Mucosa of descending colon (tissue), 3 donors: ENCODE data around the gene NOTCH4. TPM values are rescaled to one million over a fixed set of nuclear protein-coding genes. Genes with fewer than 3 reads are reported as not detected.
"Not testable (repeated sequence)": the region's sequence is repeated elsewhere in the genome, so short reads cannot be mapped to it uniquely, and the experiment has no call there.

ENCODE experiments used
- ATAC-seq: fragments of 200-7000 bp; cut with Tn5 transposase; one replicate; pipeline ENCODE4 v1.9.1; 2020; ENCODE audit warnings: mild to moderate bottlenecking, moderate library complexity
- DNase-seq, 3 donors: peaks; one replicate each; pipeline ENCODE4 v3.0.0-alpha.2; 2020
- H3K36me3 ChIP-seq: fragments of 200-600 bp; one replicate; pipeline ENCODE4 v1.8.0; 2021; ENCODE audit warnings: low read depth, mild to moderate bottlenecking
- H3K4me1 ChIP-seq: fragments of 200-600 bp; one replicate; pipeline ENCODE4 v1.8.0; 2021; ENCODE audit warnings: low read depth, mild to moderate bottlenecking
- H3K4me3 ChIP-seq: fragments of 200-600 bp; one replicate; pipeline ENCODE4 v1.8.0; 2021; ENCODE audit warnings: mild to moderate bottlenecking
- H3K9me3 ChIP-seq: fragments of 200-600 bp; one replicate; pipeline ENCODE4 v1.8.0; 2021; ENCODE audit warnings: mild to moderate bottlenecking
- intact Hi-C, 2 donors: fragments of 100-400 bp; cut with DNase I in 1 of 2; cut with micrococcal nuclease in 1 of 2; formaldehyde crosslinking; loops; one replicate each; pipeline versions ENCODE4 v1.11.0 to v1.11.1; 2022; cut with DNase I, micrococcal nuclease
- total RNA-seq, 3 donors: library from RNA; stranded (reverse); fragmentation: NEBNext Ultra II Directional in 2 of 3; extraction: Animal tissue kit (Norgen Biotek cat#: 25700) in 2 of 3; gene quantifications; one replicate each; pipeline versions ENCODE4 v1.2.1 to v1.2.4, GENCODE V29; 2021 to 2023
- TF ChIP-seq, protein P1 (sequence below): fragments of 200-600 bp; IDR thresholded peaks from one replicate; pipeline ENCODE4 v1.8.0; 2022; ENCODE audit warnings: antibody characterized with exemption, mild to moderate bottlenecking
- donor health status: DM: no; HTN: no; CAD: no; lungs with moderate emphysema.
- donor health status: DM: no; HTN: no; CAD: no.
- donor health status: DM: no; HTN: yes; CAD: no.

NOTCH4 gene
- total RNA-seq, 3 donors from 2014 or later, result 1.5 to 10.5 (median 4.0) TPM

DNA sequence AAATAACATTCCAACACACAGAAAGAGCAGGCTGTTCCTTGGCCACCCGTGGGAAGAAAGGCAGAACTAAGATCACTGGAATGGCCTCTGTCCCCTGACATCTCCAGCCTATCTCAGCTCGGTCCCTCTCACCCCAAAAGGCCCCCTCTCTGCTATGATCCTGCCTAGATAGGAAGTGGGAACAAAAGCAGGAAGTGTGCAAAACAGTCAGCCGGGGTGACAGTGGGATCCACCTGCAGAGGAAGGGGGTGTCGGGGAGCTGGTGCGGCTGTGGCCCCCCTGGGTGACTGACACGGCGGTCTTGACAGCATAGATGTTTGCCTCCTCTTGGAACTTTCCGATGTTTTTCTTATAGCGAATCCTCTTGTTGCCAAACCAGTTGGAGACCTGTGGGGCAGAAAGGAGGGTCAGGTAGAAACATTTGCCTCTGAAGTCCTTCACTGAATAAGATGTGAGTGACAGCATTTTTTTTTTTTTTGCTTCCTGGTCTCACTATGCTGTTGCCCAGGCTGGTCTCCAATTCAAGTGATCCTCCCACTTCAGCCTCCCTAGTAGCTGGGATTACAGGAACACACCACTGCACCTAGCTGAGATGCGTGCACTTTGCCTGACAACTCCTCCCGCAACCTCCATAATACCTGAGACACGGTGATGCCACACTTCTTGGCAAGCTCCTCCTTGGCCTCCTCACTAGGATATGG is 36.7 kb downstream of the NOTCH4 start:
- intact Hi-C loops, result no loop called here
- DNase-seq (no peak), ATAC-seq (no peak)
- H3K36me3 ChIP-seq, result no peaks in the 10 kb centered on the region
- H3K4me3 ChIP-seq, result no peak overlapping the region
- no peaks in the 10 kb centered on the region for H3K9me3 ChIP-seq
- TF ChIP-seq, protein P1, sequence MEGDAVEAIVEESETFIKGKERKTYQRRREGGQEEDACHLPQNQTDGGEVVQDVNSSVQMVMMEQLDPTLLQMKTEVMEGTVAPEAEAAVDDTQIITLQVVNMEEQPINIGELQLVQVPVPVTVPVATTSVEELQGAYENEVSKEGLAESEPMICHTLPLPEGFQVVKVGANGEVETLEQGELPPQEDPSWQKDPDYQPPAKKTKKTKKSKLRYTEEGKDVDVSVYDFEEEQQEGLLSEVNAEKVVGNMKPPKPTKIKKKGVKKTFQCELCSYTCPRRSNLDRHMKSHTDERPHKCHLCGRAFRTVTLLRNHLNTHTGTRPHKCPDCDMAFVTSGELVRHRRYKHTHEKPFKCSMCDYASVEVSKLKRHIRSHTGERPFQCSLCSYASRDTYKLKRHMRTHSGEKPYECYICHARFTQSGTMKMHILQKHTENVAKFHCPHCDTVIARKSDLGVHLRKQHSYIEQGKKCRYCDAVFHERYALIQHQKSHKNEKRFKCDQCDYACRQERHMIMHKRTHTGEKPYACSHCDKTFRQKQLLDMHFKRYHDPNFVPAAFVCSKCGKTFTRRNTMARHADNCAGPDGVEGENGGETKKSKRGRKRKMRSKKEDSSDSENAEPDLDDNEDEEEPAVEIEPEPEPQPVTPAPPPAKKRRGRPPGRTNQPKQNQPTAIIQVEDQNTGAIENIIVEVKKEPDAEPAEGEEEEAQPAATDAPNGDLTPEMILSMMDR, result no peak
- peaks cover 21% of the 10 kb centered on the region for H3K4me1 ChIP-seq

GRCh38 chr6:32186151-32186840 is 37.6 kb downstream of the NOTCH4 start:
- H3K9me3 ChIP-seq, H3K36me3 ChIP-seq, DNase-seq, H3K4me3 ChIP-seq, ATAC-seq, intact Hi-C loops: not testable (repeated sequence)
- peaks cover 26% of the 10 kb centered on the region for H3K4me1 ChIP-seq

DNA sequence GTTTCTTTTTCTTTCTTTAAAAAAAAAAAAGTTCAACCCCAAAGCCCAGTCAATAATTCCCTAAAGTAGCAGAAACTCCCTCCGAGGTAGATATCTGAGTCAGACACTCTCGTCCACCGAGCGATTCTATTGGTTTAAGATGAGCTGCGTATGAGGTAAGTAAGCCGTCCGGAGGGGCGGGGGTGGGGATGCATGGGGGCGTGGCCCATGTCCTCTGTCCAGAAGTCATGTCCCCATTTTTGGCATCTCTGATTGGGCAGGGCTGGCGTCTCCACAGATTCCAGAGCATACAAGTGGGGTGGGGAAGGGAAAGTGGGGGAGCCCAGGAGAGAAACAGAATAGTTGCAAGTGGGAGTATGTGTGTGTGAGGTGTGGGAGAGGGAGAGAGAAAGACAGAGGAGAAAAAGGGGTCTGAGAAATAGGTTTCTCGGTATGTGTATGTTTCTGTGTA is 38.2 kb downstream of the NOTCH4 start:
- H3K9me3 ChIP-seq, H3K36me3 ChIP-seq, intact Hi-C loops, H3K4me3 ChIP-seq: not testable (repeated sequence)
- peak; percentile 73 to 82 (median 77) for DNase-seq
- ATAC-seq, result peak; percentile 45
- peaks cover 23% of the 10 kb centered on the region for H3K4me1 ChIP-seq

DNA sequence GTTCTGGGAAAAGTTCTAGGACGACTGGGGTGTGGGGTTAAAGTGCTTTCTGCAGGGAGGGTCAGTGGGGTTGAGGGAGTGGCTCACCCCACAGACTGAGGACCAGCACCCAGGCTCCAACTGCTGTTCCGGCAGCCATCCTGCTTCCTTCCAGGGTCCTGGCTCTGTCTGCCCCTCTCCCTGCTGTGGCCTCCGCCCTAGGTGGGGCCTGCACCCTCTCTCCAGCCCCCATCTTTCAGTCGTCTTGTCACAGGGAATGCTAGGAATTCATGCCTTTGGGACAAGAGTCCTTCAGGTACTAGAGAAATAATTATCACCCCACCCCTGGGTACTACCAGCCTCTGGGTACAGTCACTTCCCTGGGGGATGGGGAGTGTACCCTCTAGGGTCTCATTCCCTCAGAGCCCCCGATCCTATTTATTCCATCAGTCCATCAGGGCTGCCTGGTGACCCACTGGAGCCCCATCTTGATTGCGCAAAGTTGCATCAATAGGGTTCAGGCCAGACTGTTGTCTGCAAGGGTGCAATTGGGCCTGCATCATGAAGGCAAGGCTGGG is 39.7 kb downstream of the NOTCH4 start, which contains the start of gene AGER:
Gene AGER (minus strand): TSS at position 170 of the 557 bp plus-strand sequence. CDS start 31 bp downstream, at position 139.
- peaks cover 31% of the 10 kb centered on the region for H3K4me1 ChIP-seq
- ATAC-seq, result no peak
- TF ChIP-seq, protein P1, result no peak

DNA sequence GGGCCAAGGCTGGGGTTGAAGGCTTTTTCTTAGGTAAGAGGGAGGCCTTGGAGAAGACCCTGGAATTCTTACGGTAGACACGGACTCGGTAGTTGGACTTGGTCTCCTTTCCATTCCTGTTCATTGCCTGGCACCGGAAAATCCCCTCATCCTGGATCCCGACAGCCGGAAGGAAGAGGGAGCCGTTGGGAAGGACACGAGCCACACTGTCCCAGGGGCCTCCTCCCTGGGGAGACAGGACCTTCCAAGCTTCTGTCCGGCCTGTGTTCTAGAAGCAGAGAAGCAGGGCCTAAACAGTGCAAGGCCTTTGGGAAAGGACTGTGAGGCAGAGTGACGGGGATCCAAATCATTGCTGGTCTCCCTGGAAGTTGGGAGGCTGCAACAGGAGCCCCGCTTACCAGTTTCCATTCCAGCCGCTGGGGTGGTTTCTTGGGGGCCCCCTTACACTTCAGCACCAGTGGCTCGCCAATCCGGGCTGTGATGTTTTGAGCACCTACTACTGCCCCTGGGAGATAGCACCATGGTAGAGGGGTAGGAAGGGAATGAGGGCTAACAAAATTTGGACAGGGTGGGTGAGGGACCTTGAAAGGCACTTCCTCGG is 40.3 kb downstream of the NOTCH4 start:
- Histone ChIP-seq H3K4me3 (no peak overlapping the region), H3K36me3 (no peaks in the 10 kb centered on the region), H3K4me1 (peaks cover 30% of the 10 kb centered on the region), H3K9me3 (no peaks in the 10 kb centered on the region)
- DNase-seq (no peak), ATAC-seq (no peak)
- intact Hi-C loops, result no loop called here
- TF ChIP-seq, protein P1, result no peak

More for the DNA sequence above, 39.7 kb downstream of the NOTCH4 start, which contains the start of gene AGER:
- no peak within 1 kb of the TSS for H3K4me3 ChIP-seq
- no peaks in the 10 kb centered on the region for H3K9me3 ChIP-seq
- no peak for DNase-seq
- intact Hi-C loops, result no loop called here
- no peaks in the 10 kb centered on the region for H3K36me3 ChIP-seq

DNA sequence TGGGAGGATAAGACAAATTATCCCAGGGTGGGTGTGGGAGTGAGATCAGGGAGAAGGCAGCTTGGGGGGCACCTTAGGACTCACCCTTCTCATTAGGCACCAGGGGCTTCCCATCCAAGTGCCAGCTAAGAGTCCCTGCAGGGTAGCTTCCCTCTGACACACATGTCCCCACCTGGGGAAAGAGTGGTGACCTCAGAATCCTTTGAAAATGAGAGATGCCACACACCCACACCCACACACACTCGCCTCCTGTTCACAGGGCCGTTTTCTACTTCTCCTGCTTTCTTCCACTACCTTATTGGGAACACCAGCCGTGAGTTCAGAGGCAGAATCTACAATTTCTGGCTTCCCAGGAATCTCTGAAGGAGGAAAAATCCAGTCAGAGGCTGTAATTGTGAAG is 40.8 kb downstream of the NOTCH4 start:
- Histone ChIP-seq H3K4me3 (no peak overlapping the region), H3K9me3 (no peaks in the 10 kb centered on the region), H3K4me1 (peaks cover 28% of the 10 kb centered on the region), H3K36me3 (peaks cover 2% of the 10 kb centered on the region)
- intact Hi-C loops, result no loop called here
- ATAC-seq (no peak), DNase-seq (no peak)
- TF ChIP-seq, protein P1, result no peak
